Measurements from ENCODE around the gene SIAH2. TPM values are rescaled to one million over a fixed set of nuclear protein-coding genes. Genes with fewer than 3 reads are reported as not detected.

SIAH2 gene
- polyA plus RNA-seq, 1 of the 3 experiments (the other 2 are of a cell fraction) = 18.4 TPM

GRCh38 chr3:150763122-150763840, at the start of gene SIAH2 (continued):
- TF ChIP-seq MAX (IDR thresholded peaks at IDR 0.05; ENCODE audit: low read depth) = peak; percentile 47; the same call in 1 of the 2 replicates
- TF ChIP-seq GABPA (IDR thresholded peaks at IDR 0.05; ENCODE audit: low read depth) = no peak
- peak; percentile 85 for TF ChIP-seq POLR2AphosphoS5 (IDR thresholded peaks at IDR 0.05; ENCODE audit: low read depth, low read length)
- peak; percentile 21; the same call in 1 of the 2 replicates for TF ChIP-seq PBX3 (IDR thresholded peaks at IDR 0.05)
- TF ChIP-seq USF2 (IDR thresholded peaks at IDR 0.05; ENCODE audit: borderline replicate concordance, low read depth, low read length) = peak; percentile 61; the same call in 1 of the 2 replicates
- no peak for TF ChIP-seq GATA2 (CRISPR knock-in tag; IDR thresholded peaks at IDR 0.05)
- peak; percentile 45; the same call in 1 of the 2 replicates for TF ChIP-seq RCOR1 (IDR thresholded peaks at IDR 0.05; ENCODE audit: low read length)
- TF ChIP-seq SMC3 (IDR thresholded peaks at IDR 0.05; ENCODE audit: low read depth, low read length) = no peak
- TF ChIP-seq RXRA (IDR thresholded peaks at IDR 0.05; ENCODE audit: borderline replicate concordance, low read depth) = no peak
- TF ChIP-seq YY1 (IDR thresholded peaks at IDR 0.05; ENCODE audit: low read depth) = no peak
- TF ChIP-seq EP300 (IDR thresholded peaks at IDR 0.05; ENCODE audit: borderline replicate concordance in 1 of 2, low read depth in 1 of 2, low read length in 1 of 2) = peak in 1 of 2 experiments; percentile 17; a peak in 1 of 4 replicates
- TF ChIP-seq FOXJ3 (CRISPR knock-in tag; IDR thresholded peaks at IDR 0.05) = no peak
- TF ChIP-seq RAD21 (IDR thresholded peaks at IDR 0.05; ENCODE audit: low read length) = no peak

DNA sequence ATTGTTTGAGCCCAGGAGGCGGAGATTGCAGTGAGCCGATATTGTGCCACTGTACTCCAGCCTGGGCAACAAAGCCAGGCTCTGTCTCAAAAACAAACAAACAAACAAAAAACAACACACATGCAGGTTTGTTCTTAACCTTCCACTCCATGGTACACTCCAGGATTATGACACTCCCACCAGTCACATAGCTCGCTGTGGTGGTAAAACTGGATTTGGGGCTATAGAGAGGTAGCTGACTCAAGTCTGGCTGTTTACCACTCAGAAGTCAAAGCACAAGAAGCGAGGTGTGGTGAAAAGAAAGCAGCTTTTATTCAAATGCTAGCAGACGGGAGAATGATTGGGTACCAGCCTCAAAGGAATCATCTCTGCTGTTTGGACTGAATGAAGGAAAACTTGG, 49.0 kb upstream of the SIAH2 start:
- Histone ChIP-seq H2AFZ (ENCODE audit: low read depth) (no peak overlapping the region), H3K9me3 (no peaks in the 10 kb centered on the region), H3K4me3 (ENCODE audit: low read depth in 2 of 2, low read length in 1 of 2) (no peak overlapping the region; a peak in 1 of 4 replicates), H3K4me1 (ENCODE audit: control insufficient read depth in 1 of 2, insufficient read depth in 2 of 2, low read depth in 1 of 2, low read length in 1 of 2) (no peaks in the 10 kb centered on the region), H3K4me2 (no peak overlapping the region), H4K20me1 (ENCODE audit: insufficient read depth) (no peaks in the 10 kb centered on the region), H3K79me2 (ENCODE audit: insufficient read depth) (no peaks in the 10 kb centered on the region), H3K9me2 (no peaks in the 10 kb centered on the region), H3K9ac (no peak overlapping the region), H3K27me3 (ENCODE audit: insufficient read depth) (peaks cover 49% of the 10 kb centered on the region), H3K27ac (ENCODE audit: low read depth in 2 of 2, low read length in 1 of 2) (no peak overlapping the region), H3K36me3 (replicated peaks in 1 of 2; ENCODE audit: control insufficient read depth in 1 of 2, insufficient read depth in 2 of 2, low read length in 1 of 2) (no peaks in the 10 kb centered on the region), H3F3A (replicated peaks; ENCODE audit: insufficient read depth) (no peaks in the 10 kb centered on the region)
- ChIA-PET CTCF (interaction anchor here (1.0 kb wide), 1 partner anchor 24 kb away, joined by 5 read pairs; no protein-coding TSS in a partner anchor), POLR2A (no interaction called here)
- DNase-seq = no peak
- WGBS (ENCODE audit: low lambda C conversion rate) = 24% methylated on average over 5 of the region's 5 CpGs
- TF ChIP-seq USF2 (IDR thresholded peaks at IDR 0.05; ENCODE audit: borderline replicate concordance, low read depth, low read length) = no peak
- TF ChIP-seq FOXJ3 (CRISPR knock-in tag; IDR thresholded peaks at IDR 0.05) = no peak
- no peak for TF ChIP-seq ZBTB33 (IDR thresholded peaks at IDR 0.05; ENCODE audit: borderline replicate concordance, low read depth)
- no peak for TF ChIP-seq EP300 (IDR thresholded peaks at IDR 0.05; ENCODE audit: borderline replicate concordance in 1 of 2, low read depth in 1 of 2, low read length in 1 of 2)
- TF ChIP-seq, protein P1, sequence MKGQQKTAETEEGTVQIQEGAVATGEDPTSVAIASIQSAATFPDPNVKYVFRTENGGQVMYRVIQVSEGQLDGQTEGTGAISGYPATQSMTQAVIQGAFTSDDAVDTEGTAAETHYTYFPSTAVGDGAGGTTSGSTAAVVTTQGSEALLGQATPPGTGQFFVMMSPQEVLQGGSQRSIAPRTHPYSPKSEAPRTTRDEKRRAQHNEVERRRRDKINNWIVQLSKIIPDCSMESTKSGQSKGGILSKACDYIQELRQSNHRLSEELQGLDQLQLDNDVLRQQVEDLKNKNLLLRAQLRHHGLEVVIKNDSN (IDR thresholded peaks at IDR 0.05; ENCODE audit: borderline replicate concordance, low read depth) = no peak
- no peak for TF ChIP-seq MEF2A (IDR thresholded peaks at IDR 0.05; ENCODE audit: borderline replicate concordance, low read depth)
- TF ChIP-seq MAX (IDR thresholded peaks at IDR 0.05; ENCODE audit: low read depth) = no peak
- no peak for TF ChIP-seq RAD21 (IDR thresholded peaks at IDR 0.05; ENCODE audit: low read length)
- TF ChIP-seq TCF12 (IDR thresholded peaks at IDR 0.05) = no peak
- no peak for TF ChIP-seq NFIC (IDR thresholded peaks at IDR 0.05; ENCODE audit: borderline replicate concordance)
- TF ChIP-seq SMC3 (IDR thresholded peaks at IDR 0.05; ENCODE audit: low read depth, low read length) = no peak
- no peak for TF ChIP-seq EZH2phosphoT487 (IDR thresholded peaks at IDR 0.05; ENCODE audit: borderline replicate concordance, low read depth)
- TF ChIP-seq FOXM1 (IDR thresholded peaks at IDR 0.05; ENCODE audit: low read depth) = no peak
- no peak for TF ChIP-seq GATA2 (CRISPR knock-in tag; IDR thresholded peaks at IDR 0.05)
- no peak for TF ChIP-seq TEAD4 (IDR thresholded peaks at IDR 0.05; ENCODE audit: borderline replicate concordance, insufficient read depth)
